HAP-1 (cell line): ENCODE measurements around the gene CEP104.

Experiments
- DNase-seq, 2 experiments: peaks; one replicate each; pipeline ENCODE4 v3.0.0-alpha.2; 2016 to 2020; ENCODE audit warnings: low spot score in 2 of 2
- H3K27me3 ChIP-seq: fragments of 250-450 bp; sonication (Bioruptor Pico); 2 replicates; pipeline ENCODE4 v1.5.1; 2020; ENCODE audit warnings: low read depth, mild to moderate bottlenecking, moderate library complexity
- H3K36me3 ChIP-seq: fragments of 250-450 bp; sonication (Bioruptor Pico); replicated peaks from 2 replicates; pipeline ENCODE4 v1.5.1; 2020; ENCODE audit warnings: mild to moderate bottlenecking
- H3K4me1 ChIP-seq: fragments of 250-450 bp; sonication (Bioruptor Pico); 2 replicates; pipeline ENCODE4 v1.5.1; 2020; ENCODE audit warnings: mild to moderate bottlenecking
- H3K4me3 ChIP-seq: fragments of 250-450 bp; sonication (Bioruptor Pico); 2 replicates; pipeline ENCODE4 v1.5.1; 2020; ENCODE audit warnings: mild to moderate bottlenecking, moderate library complexity
- H3K9me3 ChIP-seq: fragments of 250-450 bp; sonication (Bioruptor Pico); 2 replicates; pipeline ENCODE4 v1.5.1; 2020; ENCODE audit warnings: mild to moderate bottlenecking, moderate library complexity
- in situ Hi-C: fragments of 300-500 bp; cut with MboI; formaldehyde crosslinking; loops from 3 replicates; pipeline ENCODE4 v1.14.3; 2020; ENCODE audit warnings: low sequenced_read_pairs, inconsistent platforms, mixed read lengths

CEP104 gene

GRCh38 chr1:3899754-3900149, 42.7 kb upstream of the CEP104 start:
- peaks cover 15% of the 10 kb centered on the region for H3K36me3 ChIP-seq
- peaks cover 2% of the 10 kb centered on the region; the same call in 1 of the 2 replicates for H3K4me1 ChIP-seq
- H3K9me3 ChIP-seq = peaks cover 5% of the 10 kb centered on the region
- H3K27me3 ChIP-seq = no peaks in the 10 kb centered on the region
- H3K4me3 ChIP-seq = peak overlapping the region; percentile 94
- no peak for DNase-seq
- in situ Hi-C loops = no loop called here

GRCh38 chr1:3898994-3899753, 42.2 kb upstream of the CEP104 start:
- Histone ChIP-seq H3K9me3 (peaks cover 5% of the 10 kb centered on the region), H3K4me1 (peaks cover 2% of the 10 kb centered on the region; the same call in 1 of the 2 replicates), H3K27me3 (no peaks in the 10 kb centered on the region), H3K4me3 (peak overlapping the region; percentile 94), H3K36me3 (peaks cover 17% of the 10 kb centered on the region)
- DNase-seq = peak; percentile 5 to 36
- in situ Hi-C loops = no loop called here

GRCh38 chr1:3898475-3898735, 41.4 kb upstream of the CEP104 start:
- Histone ChIP-seq H3K27me3 (no peaks in the 10 kb centered on the region), H3K4me1 (peaks cover 2% of the 10 kb centered on the region; the same call in 1 of the 2 replicates), H3K36me3 (peaks cover 17% of the 10 kb centered on the region), H3K4me3 (no peak overlapping the region), H3K9me3 (peaks cover 5% of the 10 kb centered on the region)
- in situ Hi-C loops = no loop called here
- no peak for DNase-seq

DNA sequence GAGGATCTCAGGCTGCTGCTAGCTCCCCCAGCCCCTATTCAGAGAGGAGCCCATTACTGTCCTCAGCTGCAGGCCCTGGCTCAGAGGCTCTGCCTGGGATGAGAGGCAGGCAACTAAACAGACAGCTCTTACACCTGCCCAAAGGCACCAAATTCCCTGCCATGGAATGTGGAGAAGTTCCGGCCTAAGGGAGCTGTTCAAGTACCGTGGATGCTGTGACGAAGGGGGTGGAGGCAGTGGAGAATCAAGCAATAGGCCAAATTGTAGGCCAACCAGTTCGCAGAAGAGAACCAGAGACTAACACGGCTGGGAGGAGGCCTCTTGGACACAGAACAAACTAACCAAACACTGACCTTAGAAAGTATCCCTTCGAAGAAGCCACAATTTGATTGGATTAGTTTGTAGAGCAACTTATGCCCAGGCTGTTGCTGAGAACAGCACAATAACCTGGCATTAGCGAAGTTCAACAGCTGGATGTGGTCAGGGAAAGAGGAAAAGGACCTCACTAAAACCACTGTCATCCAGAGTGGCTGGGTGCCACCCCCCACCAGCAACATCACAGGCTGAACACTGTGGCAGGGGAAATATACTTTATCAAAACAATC, 39.5 kb upstream of the CEP104 start:
- H3K27me3 ChIP-seq = no peaks in the 10 kb centered on the region
- peaks cover 19% of the 10 kb centered on the region for H3K36me3 ChIP-seq
- peaks cover 5% of the 10 kb centered on the region for H3K9me3 ChIP-seq
- H3K4me1 ChIP-seq = peaks cover 2% of the 10 kb centered on the region; the same call in 1 of the 2 replicates
- in situ Hi-C loops = no loop called here
- DNase-seq = no peak
- H3K4me3 ChIP-seq = no peak overlapping the region

- no peak for DNase-seq
- peaks cover 5% of the 10 kb centered on the region for H3K9me3 ChIP-seq
- H3K4me1 ChIP-seq = no peaks in the 10 kb centered on the region
- in situ Hi-C loops = no loop called here
- no peak overlapping the region for H3K4me3 ChIP-seq
- H3K36me3 ChIP-seq = peaks cover 24% of the 10 kb centered on the region
- H3K27me3 ChIP-seq = no peaks in the 10 kb centered on the region
Observed at GRCh38 chr1:3895951-3896325, 38.9 kb upstream of the CEP104 start.

GRCh38 chr1:3895279-3895950, 38.4 kb upstream of the CEP104 start:
- Histone ChIP-seq H3K4me1 (no peaks in the 10 kb centered on the region), H3K9me3 (peaks cover 5% of the 10 kb centered on the region), H3K4me3 (no peak overlapping the region), H3K36me3 (peaks cover 30% of the 10 kb centered on the region), H3K27me3 (no peaks in the 10 kb centered on the region)
- no peak for DNase-seq
- in situ Hi-C loops = no loop called here

- in situ Hi-C loops = no loop called here
- no peak for DNase-seq
- H3K36me3 ChIP-seq = peaks cover 34% of the 10 kb centered on the region
- no peaks in the 10 kb centered on the region for H3K27me3 ChIP-seq
- no peaks in the 10 kb centered on the region for H3K4me1 ChIP-seq
- H3K4me3 ChIP-seq = no peak overlapping the region
- H3K9me3 ChIP-seq = peaks cover 5% of the 10 kb centered on the region
Observed at GRCh38 chr1:3894626-3895278, 37.7 kb upstream of the CEP104 start.

- no peak for DNase-seq
- Histone ChIP-seq H3K36me3 (peaks cover 39% of the 10 kb centered on the region), H3K27me3 (no peaks in the 10 kb centered on the region), H3K4me1 (no peaks in the 10 kb centered on the region), H3K9me3 (peaks cover under 1% of the 10 kb centered on the region; the same call in 1 of the 2 replicates), H3K4me3 (no peak overlapping the region)
- in situ Hi-C loops = no loop called here
Observed at GRCh38 chr1:3893190-3893589, 36.2 kb upstream of the CEP104 start.

GRCh38 chr1:3892748-3893147, 35.7 kb upstream of the CEP104 start:
- Histone ChIP-seq H3K4me1 (no peaks in the 10 kb centered on the region), H3K4me3 (no peak overlapping the region), H3K27me3 (no peaks in the 10 kb centered on the region), H3K9me3 (no peaks in the 10 kb centered on the region; the same call in 1 of the 2 replicates), H3K36me3 (peaks cover 41% of the 10 kb centered on the region)
- in situ Hi-C loops = no loop called here
- no peak for DNase-seq

- no peak overlapping the region for H3K4me3 ChIP-seq
- peaks cover 47% of the 10 kb centered on the region for H3K36me3 ChIP-seq
- in situ Hi-C loops = no loop called here
- DNase-seq = no peak
- H3K9me3 ChIP-seq = no peaks in the 10 kb centered on the region
- no peaks in the 10 kb centered on the region for H3K27me3 ChIP-seq
- H3K4me1 ChIP-seq = no peaks in the 10 kb centered on the region
Observed at GRCh38 chr1:3891329-3891865, 34.4 kb upstream of the CEP104 start.

GRCh38 chr1:3890389-3891328, 33.6 kb upstream of the CEP104 start:
- no peak for DNase-seq
- no peak overlapping the region for H3K4me3 ChIP-seq
- no peaks in the 10 kb centered on the region for H3K9me3 ChIP-seq
- peaks cover 48% of the 10 kb centered on the region for H3K36me3 ChIP-seq
- H3K4me1 ChIP-seq = no peaks in the 10 kb centered on the region
- in situ Hi-C loops = no loop called here
- H3K27me3 ChIP-seq = no peaks in the 10 kb centered on the region

- no peak for DNase-seq
- H3K4me1 ChIP-seq = no peaks in the 10 kb centered on the region
- no peak overlapping the region for H3K4me3 ChIP-seq
- in situ Hi-C loops = no loop called here
- no peaks in the 10 kb centered on the region for H3K9me3 ChIP-seq
- H3K36me3 ChIP-seq = peaks cover 46% of the 10 kb centered on the region
- no peaks in the 10 kb centered on the region for H3K27me3 ChIP-seq
Observed at GRCh38 chr1:3889936-3890335, 32.9 kb upstream of the CEP104 start.

DNA sequence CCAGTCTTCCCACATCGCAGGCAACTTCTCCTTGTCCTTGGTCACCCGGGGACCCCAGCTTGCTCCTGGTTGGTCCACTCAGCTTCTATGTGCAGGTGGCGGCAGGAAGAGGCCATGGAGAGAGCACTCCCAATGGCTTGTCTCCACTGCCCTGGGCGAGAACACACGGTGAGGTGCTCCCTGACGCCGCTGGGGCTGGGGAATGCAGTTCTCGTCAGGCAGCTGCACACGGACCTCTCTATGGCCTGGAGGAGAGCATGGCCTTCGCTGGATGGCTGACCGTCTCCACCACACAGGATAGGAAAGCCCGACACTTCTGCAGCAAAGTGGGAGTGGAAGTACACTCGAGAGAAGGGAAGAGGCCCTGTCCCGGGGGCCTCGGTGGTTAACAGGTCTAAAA, 31.3 kb upstream of the CEP104 start:
- Histone ChIP-seq H3K4me3 (no peak overlapping the region), H3K4me1 (no peaks in the 10 kb centered on the region), H3K27me3 (no peaks in the 10 kb centered on the region), H3K9me3 (no peaks in the 10 kb centered on the region), H3K36me3 (peaks cover 43% of the 10 kb centered on the region)
- in situ Hi-C loops = no loop called here
- no peak for DNase-seq
